GM18870 (cell line): ENCODE measurements around the gene ZBTB4.
"Not testable (repeated sequence)": the region's sequence is repeated elsewhere in the genome, so short reads cannot be mapped to it uniquely, and the experiment has no call there.

ENCODE experiments used
- ATAC-seq: cut with Tn5 transposase; IDR thresholded peaks from one replicate; pipeline ENCODE4 v1.9.1; 2021; ENCODE audit warnings: moderate library complexity; ENCODE audit not compliant: unreplicated experiment

The ZBTB4 gene

DNA sequence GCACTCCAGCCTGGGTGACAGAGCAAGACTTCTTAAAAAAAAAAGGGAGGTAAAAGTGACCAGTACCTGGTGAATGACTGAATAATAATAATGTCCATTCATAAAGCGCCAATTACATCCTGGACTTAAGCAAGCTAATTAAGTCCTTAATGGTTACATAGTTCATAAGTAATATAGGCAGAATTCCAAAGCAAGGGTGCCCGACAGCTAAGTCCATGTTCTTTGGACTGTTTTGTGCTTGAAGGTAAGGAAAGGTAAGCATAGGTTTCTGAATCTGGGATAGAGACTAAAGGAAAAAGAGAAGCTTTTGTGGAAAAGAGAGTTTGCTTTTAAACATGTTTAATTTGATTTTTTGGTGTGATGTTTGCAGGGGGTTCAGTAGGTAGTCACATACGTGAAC lies 14.5 kb upstream of the ZBTB4 start:
- ATAC-seq = no peak

DNA sequence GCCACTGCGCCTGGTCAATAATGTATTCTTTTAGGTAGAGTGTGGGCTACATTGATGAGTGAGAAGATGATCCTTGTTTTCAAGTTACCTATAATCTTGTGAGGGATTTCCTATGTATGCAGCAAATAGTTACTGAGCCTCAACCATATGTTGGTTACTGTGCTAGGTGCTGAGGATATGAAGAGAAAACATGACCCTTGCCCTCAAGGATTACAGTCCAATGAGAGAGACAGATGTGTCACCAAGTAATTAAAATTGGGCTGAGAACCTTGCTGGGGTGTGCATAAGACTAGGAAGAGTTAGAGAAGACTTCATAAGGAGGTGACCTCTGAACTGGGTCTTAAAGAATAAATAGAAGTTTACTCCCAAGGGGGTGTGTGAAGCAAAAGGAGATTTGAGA lies 12.2 kb upstream of the ZBTB4 start:
- ATAC-seq = no peak

DNA sequence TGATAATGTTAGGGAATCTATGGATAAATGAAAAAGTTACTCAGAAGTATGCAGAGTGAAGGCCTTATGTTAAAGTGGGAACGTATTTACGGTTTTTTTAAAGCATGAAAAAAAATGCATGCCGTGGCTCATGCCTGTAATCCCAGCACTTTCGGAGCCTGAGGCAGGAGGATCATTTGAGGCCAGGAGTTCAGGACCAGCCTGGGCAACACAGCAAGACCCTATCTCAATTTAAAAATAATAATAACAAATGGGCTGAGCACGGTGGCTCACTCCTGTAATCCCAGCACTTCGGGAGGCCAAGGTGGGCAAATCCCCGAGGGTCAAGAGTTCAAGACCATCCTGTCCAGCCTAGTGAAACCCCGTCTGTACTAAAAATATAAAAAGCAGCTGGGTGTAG lies 10.7 kb upstream of the ZBTB4 start:
- ATAC-seq = no peak

DNA sequence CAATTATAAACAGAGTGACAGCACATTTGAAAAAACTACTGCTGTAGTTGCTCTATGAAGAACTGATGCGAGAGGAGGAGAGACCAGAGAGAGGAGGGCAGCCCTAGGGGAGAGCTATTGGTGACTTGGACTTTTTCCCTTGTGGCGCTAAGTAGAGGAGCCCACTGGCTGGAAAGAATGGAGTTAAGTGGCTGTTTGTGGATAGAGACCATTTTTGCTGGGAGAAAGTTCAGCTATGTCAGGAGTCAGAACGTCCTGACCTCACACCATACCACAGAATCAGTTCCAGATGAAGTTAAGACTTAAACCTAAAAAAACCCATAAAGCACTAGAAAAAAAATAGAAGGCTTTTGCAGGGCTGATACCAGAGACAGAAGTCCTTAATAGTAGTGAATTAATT lies 6.8 kb upstream of the ZBTB4 start:
- no peak for ATAC-seq

DNA sequence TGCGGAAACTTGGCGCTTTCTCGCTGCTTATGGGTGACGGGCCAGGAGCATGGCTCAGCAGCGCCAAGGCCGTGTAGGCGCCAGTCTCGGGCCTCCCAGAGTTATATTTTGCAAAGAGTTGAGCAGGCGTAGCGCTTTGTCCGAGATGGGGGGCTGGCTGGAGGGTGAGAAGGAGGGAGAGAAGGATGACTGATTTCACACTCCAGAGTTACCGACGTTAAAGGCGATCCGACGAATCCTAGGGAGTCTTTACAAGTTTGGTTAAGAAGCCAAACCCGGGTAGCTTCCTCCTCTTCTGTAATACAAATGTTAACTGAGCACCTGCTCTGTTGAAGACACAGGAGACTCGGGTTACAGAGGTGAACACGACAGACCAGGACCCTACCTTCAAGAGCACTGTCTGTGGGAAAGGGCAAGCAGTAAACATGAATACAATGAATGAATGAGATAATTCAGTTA lies 5.5 kb upstream of the ZBTB4 start:
- ATAC-seq = peak; percentile 0

DNA sequence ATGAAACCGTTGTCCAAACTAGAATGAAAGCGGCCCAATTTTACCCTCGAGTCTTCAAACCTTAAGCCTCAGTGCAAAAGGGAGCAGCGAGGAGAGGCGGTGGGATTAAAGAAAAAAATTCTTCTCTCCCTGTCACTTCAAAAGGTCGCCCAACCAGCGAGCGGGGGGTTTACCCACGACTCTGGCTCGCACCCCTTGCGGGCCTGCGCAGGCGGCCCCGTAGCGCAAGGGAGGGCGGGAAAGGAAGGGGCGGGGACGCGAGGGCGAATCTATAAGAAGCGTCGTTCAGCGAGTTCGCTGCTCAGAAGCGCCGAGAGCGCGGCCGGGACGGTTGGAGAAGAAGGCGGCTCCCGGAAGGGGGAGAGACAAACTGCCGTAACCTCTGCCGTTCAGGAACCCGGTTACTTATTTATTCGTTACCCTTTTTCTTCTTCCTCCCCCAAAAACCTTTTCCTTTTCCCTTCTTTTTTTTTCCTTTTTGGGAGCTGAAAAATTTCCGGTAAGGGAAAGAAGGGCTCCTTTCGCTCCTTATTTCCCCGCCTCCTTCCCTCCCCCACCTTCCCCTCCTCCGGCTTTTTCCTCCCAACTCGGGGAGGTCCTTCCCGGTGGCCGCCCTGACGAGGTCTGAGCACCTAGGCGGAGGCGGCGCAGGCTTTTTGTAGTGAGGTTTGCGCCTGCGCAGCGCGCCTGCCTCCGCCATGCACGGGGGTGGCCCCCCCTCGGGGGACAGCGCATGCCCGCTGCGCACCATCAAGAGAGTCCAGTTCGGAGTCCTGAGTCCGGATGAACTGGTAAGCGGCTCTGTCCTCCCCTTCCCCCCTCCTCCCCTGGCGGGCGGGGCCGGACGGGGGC lies 4.9 kb upstream of the ZBTB4 start, which contains the start of gene POLR2A:
TSS of gene POLR2A (plus strand) at position 300 of the 852 bp plus-strand sequence.
- peak; percentile 71 for ATAC-seq

DNA sequence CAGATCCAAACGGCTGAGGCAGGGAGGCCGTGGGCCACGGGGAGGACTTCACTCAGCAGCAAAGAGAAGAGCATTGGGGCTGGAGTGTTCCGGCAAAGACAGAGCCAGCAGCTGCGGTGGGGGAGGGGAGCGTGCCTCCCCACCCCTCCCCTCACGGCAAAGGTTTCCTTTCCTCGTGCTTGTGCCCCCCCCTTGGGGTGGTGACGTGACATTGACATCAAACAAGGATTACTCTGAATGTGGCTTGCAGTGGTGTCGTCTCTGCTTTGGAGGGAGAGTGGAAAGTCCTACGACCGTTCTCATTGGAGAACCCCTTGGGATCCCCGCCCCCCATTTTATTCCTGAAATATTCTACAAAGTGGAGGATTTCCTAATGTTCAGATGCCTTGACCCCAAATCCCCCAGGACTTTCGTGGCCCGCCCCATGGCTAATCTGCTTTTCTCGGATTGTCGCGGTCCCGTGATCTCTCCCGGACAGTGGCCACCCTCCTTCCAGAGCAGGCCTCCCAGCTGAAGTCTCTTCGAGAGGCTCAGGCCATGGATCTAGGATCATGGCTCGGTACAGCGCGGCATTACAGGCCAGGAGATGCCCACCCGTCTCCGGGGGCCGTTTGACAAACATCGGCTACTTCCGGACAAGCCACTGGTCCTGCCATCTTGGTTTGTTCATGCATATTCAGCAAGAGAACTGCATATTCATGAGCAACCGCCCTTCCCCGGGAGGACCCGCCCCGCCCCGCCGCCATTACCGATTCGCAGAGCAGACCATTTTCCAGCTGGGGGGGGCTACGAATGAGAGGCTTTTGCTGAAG lies 4.0 kb upstream of the ZBTB4 start:
- peak; percentile 26 for ATAC-seq

DNA sequence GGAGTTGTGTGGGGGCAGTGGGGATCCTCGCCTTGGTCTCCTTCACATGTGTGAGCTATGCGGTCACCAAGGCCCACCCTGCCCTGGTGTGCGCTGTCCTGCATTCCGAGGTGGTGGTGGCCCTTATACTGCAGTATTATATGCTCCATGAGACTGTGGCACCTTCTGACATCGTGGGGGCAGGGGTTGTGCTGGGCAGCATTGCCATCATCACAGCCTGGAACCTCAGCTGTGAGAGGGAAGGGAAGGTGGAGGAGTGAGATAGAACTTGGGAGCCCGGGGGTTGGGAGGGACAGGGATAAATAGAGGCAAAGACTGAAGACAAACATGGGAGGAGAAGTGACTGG lies 3.3 kb upstream of the ZBTB4 start:
- not testable (repeated sequence) for ATAC-seq

DNA sequence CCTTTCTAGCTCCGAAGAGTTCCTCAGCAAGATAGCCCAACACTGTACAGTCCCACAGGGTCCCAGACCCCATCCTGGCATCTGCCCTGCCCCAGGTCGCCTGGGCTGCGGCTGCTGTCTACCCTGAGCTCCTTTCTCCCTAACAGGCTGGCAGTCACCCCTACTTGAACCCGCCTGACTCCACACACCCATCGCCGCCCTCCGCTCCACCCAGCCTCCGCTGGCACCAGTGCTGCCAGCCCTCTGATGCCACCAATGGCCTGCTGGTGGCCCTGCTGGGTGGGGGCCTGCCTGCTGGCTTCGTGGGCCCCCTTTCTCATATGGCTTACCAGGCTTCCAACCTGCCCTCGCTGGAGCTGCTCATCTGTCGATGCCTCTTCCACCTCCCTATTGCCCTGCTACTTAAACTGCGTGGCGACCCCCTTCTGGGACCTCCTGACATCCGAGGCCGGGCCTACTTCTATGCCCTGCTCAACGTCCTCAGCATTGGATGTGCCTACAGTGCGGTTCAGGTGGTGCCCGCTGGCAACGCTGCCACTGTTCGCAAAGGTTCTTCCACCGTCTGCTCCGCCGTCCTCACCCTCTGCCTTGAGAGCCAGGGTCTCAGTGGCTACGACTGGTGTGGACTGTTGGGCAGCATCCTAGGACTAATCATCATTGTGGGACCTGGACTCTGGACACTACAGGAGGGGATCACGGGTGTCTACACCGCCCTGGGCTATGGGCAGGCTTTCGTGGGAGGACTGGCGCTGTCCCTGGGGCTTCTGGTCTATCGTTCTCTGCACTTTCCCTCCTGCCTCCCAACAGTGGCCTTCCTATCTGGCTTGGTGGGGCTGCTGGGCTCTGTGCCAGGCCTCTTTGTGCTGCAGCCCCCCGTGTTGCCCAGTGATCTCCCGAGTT lies 2.7 kb upstream of the ZBTB4 start:
- not testable (repeated sequence) for ATAC-seq

DNA sequence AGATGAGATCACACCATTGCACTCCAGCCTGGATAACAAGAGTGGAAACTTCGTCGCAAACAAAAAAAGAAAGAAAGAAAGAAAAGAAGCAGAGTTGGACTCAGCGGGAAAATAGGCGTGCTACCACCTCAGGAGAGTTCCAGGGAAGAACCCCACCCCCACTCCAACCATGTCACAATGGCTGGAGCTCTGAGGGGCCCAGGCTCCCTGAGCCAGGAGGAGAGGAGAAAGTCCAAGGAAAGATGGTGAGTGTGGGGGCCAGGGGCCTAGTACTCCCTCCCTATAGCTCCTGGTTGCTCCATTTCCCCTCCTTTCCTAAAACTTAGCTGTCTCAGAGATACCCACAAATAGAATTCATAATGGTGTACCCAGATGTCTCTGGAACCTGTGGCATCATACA lies 1.8 kb upstream of the ZBTB4 start, which contains the start of gene SLC35G6:
TSS of gene SLC35G6 (plus strand) at position 172 of the 400 bp plus-strand sequence. CDS start at position 243, 71 bp downstream.
- not testable (repeated sequence) for ATAC-seq

DNA sequence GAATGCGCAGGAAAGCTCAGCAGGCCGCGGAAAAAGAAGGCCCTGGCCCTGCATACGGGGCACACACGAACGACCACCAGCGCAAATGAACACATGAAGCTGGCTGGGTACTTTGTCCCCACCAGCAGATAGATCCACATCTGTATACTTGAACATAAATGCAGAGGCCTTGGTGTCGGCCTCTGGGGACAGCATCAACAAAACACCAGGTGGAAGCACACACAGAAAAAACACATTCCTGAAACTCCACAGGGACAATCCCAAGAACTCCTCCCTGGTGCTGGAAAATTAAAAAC lies 606 bp upstream of the ZBTB4 start:
- ATAC-seq = no peak

DNA sequence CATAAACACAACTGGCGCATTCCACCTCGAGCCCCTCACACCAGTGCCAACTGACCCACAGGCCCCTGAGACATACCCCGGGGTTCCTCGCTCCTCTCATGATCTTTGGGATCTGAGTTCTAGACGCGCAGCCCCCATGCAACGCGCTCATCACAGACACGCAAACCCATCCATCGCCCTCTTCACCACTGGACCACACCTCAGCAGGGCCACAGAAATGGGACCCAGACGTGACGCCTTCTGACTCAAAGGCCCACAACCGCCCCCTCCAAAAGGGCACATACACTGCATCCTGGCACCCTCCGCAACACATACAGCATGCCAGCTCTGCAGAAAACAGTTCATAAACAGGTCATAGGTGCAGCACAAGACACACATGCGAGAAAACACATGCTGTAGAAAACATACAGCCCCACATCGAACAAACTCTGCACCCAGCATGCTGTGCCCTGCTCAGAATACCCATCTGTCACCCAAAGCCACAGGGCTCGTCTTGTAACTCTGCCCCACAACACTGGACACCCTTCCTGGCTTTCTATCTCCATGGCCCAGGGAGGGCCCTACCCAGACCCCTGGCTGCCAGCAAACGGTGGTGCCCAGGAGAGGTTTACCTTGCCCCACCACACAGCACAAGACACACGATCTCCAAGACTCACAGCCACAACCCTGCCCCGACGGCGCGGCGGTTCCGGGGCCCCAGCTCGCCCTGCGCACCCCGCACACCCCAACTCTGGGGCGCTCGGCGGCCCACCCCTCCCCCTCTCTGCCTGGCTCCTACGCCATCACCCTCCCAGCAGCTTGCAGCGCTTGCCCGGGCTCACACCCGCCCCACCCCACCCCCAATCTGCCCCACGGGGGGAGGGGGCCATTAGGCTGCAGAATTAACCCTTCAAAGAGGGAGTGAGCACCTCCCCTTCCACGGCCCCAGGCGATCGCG lies 887 bp downstream of the ZBTB4 start:
- no peak for ATAC-seq

DNA sequence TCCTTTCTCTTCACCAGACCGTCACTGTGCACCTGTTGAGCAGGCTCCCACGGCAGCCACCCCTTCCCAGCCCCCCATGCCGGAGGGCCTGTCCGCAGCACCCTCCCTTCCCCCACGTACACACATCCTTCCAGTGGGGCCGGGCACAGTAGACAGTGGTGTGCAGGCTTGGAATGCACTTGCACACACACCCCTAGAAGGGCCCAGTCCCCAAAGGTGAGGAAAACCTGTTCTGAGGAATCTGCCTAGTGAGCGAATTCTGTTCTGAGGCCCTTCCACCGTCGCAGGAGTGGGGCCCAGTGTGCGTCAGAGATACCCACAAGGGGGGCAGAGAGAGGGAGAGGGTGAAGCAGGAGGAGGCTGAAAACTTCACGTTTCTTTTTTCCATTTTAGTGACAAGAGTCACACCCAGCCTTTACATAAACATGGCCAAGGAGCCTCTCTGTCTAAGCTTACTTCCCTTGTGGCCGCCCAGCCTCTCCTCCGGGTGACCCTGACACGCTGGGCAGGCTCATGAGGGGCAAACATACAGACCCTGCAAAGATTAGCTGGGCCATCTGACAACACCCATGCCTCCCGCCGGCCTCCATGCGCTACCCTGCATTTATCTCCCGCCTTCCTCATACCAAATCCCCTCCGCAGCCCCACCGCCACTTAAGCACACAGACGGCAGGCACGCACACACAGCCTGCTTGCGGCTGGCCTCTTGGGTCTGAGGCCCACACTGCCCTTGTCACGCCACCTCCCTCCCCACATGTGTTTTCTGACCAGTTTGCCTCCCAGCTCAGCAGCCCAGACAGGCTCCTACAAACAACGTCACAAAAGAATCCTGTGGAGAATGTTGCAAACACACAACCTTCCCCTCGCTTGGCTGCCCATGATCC lies 1.8 kb downstream of the ZBTB4 start:
- ATAC-seq = no peak

DNA sequence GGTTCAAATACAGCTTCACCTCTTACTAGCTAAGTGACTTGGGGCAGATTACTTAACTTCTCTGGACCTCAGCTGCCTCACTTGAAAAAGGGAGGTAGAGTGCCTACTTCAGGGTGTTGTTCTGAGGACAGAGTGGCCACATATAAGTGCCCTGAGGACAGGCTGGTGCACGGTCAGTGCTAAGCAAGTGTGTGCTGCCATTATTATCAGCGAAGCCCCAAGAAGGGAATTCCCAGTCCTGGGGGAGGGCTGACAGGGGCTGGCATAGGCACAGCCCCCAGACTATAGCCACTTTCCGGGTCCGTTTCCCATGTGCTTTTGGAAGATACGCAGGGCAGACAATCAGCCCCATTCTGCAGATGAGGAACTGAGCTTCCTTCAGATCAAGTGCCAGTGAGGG lies 2.5 kb downstream of the ZBTB4 start:
- no peak for ATAC-seq

DNA sequence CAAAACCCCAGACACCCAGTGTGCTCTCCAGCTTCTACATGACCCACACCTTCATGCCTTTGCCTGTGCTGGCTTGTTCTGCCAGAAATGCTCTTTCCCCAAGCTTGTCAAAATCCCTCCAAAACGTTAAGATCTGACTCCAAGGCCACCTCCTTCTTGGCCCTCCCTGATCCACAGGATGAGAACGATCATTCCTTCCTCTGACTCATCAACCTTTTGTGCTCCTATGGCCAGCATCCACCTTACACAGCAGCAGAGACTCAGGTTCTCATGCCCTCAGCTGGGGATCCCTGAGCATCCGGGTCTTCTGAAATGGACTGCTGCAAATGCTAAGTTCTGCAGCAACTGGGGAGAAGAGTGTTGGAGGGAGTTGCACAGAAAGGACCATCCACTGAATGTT lies 2.9 kb downstream of the ZBTB4 start:
- ATAC-seq = no peak

DNA sequence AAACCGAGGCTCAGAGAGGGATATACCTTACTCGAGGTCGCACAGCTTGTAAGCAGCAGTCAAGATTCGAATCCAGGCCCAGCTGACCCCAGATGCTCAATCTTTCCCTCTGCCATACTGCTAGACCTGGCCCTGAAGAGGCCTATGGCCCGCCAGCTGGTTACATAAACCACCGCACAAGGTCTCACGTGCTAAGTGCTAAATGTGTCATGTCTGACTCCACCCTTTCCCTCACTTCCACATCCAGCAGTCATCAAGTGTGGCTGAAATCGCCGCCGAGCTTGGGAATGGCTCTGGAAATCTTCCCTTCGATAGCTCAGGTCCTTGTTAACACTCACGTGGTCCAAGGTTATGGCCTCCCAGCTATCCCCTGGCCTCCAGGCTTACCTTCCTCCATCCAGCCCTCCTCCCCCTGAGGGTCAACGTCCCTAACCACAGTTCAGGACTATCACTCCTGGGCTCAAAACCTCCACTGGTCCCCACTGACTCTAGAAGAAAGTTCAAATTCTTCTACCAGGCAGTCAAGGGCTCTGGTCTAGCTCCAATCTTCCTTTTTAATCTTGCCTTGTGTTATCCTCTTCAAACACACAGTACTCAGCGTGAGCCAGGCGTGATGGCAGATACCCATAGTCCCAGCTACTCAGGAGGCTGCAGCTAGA lies 3.5 kb downstream of the ZBTB4 start:
- no peak for ATAC-seq

DNA sequence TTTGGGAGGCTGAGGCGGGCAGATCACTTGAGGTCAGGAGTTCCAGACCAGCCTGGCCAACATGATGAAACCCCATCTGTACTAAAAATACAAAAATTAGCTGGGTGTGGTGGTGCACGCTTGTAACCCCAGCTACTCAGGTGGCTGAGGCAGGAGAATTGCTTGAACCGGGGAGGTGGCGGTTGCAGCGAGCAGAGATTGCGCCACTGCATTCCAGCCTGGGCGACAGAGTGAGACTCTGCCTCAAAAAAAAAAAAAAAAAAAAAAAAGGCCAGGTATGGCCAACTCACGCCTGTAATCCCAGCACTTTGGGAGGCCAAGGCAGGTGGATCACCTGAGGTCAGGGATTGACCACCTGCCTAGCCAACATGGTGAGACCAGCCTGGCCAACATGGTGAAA lies 4.7 kb downstream of the ZBTB4 start:
- ATAC-seq = not testable (repeated sequence)

DNA sequence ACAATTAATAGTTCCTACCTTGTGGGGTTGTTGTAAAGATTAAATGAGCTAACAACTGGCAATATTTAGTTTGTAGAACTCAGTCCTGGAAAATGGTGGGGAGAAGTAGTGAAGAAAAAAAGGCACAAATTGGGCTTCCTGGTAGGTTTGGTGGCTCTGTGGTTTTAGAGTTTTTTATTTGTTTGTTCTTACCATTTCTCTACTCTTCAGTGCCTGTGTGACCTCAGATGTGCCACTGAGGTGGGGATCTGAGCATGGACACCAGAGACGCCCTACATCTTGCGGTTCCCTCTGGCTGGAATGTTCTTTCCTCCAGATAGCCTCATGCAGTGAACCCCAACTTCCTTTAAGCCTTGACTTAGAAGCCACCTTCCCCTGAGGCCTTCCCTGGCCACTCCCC lies 7.7 kb downstream of the ZBTB4 start:
- no peak for ATAC-seq
